Measurements from ENCODE around the gene CARMIL1.

DNA sequence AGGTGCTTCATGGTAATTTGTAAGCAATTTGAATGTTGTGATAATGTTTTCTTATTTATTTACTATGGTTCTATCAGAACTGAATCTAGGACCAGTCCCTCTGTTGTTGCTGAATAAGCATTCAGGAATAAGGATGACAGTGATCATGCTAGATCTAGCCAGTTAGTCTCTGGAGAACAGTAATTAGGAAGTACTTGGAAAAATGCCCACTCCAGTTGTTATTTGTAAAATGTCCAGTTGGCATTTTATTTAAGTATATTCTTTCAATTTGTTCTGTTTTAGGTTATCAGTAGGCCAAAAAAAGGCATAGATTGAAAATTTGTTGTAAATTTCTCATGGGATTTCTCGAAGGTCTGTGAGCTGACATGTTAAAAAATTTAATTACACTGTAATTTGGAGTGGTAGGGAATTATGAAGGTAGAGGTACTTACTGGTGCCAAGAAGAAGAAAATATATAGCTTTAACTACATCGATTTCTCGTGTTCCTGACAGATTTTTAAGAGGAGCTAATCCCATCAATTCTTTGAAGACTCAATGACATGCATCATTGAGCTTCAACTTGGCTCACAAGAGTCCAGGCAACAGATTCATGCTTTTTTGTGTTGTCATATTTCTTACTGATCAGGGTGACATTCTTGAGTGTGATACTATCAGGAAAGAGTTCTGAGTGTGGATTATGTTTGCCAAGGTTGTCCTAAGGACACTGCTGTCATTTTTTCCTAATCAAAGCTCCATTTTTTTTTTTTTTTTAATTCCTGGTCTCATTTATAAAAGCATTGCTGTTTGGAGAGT is 177.3 kb downstream of the CARMIL1 start:
- TF ChIP-seq CTCF (IDR thresholded peaks at IDR 0.05) = no peak
- no peak for TF ChIP-seq POLR2A (IDR thresholded peaks at IDR 0.05)
